ENCODE measurements around the gene LPA.
"Not testable (repeated sequence)": the region's sequence is repeated elsewhere in the genome, so short reads cannot be mapped to it uniquely, and the experiment has no call there.

Gene LPA

DNA sequence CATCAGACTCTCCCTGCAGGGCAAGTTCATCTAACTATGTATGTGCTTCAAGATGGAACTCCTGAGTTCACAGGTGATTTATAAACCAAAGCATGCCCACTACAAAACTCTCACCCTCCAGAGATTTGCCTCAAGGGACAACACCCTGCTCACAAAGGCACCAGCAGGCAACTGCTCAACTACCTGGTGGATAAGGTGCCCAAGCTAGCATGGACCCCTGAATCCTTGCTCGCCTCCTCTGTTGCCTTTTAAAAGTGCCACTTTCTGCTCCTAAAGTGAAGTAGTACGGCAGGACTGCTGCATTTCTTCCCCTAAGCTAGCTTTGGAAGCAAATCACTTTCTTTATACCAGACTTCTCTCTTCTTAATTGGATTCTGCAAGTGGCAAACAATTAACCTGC is 1.2 kb downstream of the LPA start:
- no peak for DNase-seq

DNA sequence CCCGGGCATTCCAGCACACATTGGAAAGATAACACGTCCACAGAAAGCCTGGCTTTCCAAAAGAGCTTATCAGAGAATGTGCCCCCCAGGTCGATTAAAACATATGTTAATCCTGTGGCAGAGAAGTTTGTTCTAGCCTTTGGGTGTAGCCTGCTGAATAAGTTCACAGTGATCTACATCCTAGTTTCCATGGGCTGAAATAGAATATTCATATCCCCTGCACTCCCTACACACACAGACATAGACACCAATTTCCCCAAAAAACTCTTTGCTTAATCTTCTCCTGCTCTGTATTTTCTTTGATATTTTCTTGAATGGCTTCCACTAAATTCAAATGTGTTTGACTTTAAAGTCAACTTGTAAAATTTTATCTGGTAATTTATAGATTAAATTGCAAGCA is 1.6 kb downstream of the LPA start:
- no peak for DNase-seq

DNA sequence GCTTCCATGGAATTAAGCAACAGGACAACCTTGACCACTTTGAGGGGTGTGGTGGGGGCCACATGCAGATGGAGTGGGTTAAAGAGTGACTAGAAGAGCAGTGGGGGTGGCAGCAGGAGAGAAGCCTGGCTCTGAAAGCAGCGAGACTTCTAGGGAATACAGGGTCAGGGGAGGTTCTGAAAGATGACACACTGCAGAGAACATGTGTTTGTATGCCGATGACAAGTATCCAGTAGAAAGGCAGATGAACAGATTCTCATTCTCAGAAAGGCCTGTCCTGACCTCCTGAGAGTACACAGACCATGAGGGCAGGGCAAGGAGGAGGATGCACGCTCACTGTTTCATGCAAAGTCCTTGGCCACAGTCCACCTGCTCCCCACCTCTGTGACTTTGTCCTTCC is 2.9 kb downstream of the LPA start:
- DNase-seq, result no peak

DNA sequence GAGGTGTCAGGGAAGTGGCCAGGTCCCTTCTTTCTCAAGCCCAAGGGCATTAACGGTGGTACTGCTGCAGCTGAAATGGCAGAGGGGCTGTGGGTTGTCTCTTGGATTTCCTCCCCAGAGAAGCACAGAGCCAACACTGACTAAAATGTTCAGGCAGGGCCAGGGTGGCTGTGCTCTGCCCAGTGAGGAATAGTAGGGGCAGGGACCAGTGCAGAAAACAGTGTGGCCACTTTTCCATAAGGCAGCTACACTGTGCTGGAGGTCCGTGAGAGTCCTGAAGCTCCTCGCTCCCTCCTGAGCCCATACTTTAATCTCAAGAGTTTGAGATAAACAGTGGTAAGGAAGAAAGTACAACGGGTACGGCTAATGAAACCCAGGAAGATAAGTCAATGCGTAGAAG is 4.5 kb downstream of the LPA start:
- DNase-seq, result no peak

DNA sequence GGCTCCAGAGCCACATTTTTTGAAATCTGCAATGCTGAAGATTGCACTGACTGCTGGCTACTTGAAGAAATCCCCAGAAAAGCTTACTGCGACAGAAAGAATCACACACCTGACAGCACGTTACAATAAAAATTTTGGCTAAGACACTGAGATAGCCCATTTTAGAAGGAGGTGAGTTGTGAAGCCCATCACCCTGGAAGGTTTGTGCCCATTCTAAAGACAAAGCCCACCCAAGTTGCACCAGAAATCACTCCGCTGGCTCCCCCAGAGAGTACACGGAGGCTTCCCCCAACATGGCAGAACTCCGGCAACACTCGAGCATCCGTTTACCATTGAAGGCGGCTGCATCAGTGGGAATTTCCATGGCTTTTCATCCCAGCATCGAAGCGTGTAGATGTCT is 29.4 kb downstream of the LPA start:
- DNase-seq, result no peak

DNA sequence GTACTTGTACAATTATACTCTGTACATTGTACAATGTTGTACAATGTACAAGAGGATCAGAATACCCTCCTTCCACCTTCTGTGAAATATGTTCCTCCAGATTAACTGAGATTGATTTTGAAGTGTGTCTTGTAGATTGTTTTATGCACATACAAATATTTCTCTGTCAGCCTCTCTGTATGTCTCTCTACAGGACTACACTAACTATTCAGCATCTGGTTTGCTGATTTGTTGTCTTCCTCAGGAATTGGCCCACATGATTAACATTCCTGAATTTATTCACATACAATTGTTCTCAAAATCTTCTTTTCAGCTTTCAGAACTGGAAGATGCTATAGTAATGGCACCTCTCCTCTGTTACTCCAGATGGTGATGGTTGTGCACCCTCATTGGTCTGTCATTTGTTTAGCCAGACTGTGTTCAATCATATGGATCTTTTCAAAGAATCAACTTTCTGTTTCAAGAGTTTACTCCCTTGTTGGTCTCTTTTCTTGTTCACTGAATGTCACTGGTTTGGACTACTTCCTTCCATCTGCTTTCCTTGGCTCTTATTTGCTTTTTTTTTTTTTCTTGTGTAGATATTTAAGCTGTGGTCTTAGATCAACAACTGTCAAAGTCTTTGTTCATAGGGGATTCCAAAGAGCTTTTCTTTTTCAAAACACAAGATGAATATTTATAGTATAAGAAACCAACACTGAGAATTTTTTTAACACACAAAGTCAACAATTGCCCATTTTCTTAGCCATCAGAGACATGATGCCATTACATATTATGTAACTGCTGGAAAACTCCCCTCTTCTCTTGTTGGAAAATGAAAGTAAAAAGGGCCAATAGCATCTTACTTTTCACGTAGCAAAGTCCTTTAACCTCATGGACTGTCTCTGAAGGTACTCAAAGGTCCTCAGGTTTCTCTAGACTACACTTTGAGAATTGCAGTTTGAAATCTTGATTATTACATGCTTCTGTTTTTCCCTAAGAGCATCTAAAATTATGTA is 67.9 kb downstream of the LPA start:
- no peak for DNase-seq

DNA sequence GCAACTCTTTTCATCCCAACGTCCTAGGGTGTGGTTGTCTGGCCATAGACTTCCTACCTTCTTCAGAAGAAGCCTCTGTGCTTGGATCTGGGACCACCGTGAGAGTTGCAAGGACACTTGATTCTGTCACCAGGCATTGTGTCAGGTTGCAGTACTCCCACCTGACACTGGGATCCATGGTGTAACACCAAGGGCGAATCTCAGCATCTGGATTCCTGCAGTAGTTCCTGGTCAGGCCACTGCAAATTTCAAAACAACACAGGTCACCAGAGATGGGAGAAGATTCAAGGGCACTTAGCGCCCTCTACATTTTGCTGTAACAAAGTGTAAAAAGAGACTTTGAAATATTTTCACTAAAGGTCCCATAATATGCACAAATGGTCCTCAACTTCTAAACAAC is 68.8 kb downstream of the LPA start:
- DNase-seq, result not testable (repeated sequence)

DNA sequence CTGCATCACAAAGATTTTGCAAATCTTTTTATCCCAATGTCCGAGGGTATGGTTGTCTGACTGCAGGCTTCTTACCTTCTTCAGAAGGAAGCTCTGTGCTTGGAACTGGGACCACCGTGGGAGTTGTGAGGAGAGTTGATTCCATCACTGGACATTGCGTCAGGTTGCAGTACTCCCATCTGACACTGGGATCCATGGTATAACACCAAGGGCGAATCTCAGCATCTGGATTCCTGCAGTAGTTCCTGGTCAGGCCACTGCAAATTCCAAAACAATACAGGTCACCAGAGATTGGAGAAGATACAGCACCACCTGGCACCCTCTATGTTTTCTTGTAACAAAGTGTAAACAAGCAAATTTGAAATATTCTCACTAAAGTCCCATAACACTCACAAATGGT is 77.7 kb downstream of the LPA start:
- no peak for DNase-seq

DNA sequence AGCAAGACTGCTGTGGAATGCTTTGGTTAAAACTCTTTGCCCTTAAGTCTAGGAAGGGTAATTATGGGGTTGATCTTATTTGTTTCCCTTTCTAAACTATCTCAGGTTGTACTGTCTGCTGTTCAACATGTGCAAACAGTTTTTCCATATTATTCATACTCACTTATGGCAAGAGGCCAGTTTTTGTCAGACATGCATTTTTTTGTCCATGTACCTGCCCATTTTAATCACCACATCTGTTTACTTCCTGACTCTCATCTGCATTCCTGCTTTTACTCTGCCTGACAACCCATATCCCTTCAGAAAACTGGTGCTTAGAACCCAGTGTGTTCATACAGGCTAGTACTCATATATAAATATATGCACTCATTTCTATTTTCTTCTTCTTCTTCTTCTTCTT is 80.3 kb downstream of the LPA start:
- no peak for DNase-seq

DNA sequence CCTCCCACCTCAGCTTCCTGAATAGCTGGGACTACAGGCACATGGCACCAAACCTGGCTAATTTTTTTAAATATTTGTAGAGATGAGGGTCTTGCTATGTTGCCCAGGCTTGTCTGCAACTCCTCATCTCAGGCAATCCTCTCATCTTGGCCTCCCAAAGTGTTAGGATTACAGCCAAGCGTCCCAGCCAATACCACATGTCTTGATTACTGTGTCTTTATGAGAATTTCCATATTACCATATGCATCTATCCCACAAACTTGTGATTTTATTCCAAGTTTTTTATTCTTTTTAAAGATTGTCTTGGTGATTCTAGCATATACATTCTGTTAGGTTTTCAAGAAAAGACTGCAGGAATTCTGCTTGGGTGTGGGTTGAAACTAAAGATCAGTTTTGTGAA is 82.7 kb downstream of the LPA start:
- no peak for DNase-seq

DNA sequence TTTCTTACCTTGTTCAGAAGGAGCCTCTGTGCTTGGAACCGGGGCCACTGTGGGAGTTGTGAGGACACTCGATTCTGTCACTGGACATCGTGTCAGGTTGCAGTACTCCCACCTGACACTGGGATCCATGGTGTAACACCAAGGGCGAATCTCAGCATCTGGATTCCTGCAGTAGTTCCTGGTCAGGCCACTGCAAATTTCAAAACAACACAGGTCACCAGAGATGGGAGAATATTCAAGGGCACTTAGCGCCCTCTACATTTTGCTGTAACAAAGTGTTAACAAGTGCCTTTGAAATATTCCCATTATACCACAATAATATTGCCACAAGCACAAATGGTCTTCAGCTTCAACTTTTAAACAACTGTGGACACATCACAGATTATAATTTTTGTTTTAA is 85.6 kb downstream of the LPA start:
- not testable (repeated sequence) for DNase-seq

DNA sequence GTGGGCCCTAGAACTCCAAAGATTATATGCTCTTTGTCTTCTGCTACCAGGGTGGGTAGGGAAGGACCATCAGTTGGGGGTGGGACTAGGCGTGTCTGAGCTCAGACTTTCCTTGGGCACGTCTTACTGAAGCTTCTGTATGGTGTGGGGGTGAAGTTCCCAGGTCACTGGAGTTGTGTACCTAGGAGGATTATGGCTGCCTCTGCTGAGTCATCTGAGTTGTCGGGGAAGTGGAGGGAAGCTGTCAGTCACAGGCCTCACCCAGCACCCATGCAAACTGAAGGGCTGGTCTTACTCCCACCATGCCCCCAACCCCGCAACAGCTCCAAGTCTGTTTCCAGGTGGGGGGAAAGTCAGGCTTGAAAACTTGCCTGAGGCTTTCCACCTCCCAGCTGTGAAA is 90.1 kb downstream of the LPA start:
- no peak for DNase-seq

DNA sequence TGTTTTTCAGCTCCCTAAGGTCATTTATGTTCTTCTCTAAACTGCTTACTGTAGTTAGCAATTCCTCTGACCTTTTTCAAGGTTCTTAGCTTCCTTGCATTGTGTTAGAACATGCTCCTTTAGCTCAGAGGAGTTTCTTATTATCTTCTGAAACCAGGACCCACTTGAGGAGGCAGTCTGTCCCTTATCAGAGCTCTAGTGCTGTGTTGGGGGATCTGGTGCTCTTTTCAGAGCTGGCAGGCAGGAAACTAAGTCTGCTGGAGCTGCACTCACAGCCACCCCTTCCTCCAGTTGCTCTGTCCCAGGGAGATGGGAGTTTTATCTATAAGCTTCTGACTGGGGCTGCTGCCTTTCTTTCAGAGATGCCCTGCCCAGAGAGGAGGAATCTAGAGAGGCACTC is 92.9 kb downstream of the LPA start:
- DNase-seq, result not testable (repeated sequence)

DNA sequence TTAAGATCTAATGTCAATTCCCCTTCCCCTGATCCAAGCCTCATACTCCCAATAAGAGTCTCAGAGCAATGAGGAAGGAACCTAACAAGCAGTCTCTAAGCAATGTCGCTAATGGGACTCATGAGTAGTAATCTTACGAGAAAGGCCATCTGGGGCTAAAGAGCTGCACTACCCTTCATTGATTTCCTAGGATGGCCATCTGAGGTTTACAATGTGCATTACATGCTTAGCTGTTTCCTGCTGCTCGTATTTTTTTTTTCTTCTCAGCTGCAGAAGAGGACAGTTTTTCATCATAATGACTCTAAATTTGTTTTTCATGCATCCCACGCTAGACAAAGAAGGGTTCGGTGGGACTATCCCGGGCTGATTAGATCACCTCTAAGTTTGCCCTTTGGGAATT is 119.3 kb downstream of the LPA start:
- DNase-seq, result no peak

DNA sequence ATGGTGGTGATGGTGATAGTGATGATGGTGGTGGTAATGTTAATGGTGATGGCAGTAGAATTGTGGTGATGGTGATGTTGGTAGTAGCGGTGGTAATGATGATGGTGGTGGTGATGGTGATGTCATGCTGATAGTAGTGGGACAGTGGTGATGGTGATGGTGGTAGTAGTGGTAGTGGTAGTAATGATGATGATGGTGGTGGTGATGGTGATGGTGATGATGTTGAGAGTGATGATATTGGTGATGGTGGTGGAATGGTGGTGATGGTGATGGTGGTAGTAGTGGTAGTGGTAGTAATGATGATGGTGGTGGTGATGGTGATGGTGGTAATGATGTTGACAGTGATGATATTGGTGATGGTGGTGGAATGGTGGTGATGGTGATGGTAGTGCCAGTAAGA is 128.8 kb downstream of the LPA start:
- no peak for DNase-seq

DNA sequence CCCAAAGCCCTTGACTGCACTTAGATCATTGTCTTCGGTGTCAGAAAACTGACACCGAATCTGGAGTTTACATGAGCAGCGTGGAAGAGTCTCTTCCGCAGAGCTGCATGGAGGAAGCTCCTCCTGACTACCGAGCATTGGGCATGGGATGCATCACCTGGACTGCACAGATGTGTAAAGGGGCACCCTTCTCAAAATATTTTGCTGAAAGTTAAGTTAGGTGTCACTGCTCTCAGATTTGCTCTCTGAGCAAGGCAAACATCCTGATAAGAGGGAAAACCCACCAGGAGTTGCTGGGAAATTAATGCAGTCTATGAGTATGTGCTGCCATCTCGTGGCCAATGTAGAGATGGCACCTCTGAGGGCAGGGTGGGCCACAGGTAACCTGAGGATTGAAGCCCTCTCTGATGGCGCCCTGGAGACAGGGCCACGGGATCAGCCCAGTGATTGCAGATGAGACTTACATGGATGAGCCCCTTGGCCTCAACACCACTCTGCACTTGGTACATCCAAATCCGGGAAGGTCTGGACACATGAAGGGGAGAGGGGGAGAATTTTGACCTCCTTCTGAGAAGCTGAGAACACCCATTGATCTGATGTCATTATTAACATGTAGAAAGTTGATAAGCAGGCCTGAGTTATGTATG is 129.9 kb downstream of the LPA start:
- peak; percentile 71 for DNase-seq

DNA sequence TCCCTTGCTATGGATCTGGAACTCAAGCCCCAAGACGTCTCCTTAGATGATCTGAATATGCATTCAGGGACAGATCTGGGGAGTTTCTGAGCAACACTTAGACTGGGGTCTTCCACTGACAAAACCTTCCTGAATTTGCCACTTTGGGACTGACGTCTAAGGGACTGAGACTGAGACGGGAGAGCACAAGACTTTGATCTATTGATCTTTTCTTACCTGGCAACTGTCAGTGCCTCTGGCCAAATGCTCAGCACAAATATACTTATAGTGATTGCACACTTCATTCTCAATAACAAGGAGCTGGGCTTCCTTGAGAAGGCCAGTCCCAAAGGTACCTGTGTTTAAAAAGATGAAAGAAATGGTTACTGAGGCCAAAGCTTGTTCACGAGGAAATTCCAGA is 131.8 kb downstream of the LPA start:
- DNase-seq, result no peak

DNA sequence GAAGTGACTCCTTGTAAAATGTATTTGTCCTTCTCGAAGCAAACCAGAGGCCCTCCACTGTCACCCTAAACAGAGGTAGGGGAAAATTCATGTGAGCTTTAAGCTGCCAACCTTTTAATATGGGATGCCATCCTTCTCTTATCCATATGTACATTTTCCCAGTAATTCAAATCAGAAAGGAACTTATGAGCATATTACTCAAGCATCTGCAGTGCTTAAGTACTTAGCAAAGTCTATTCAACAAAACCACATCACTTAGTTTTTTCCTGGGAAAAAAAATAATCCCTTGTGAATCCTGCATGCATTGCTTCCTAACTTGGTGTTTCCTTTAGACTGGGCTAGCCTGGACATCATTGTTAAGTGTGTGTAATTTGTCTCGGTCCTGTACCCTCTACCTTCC is 132.2 kb downstream of the LPA start:
- no peak for DNase-seq

DNA sequence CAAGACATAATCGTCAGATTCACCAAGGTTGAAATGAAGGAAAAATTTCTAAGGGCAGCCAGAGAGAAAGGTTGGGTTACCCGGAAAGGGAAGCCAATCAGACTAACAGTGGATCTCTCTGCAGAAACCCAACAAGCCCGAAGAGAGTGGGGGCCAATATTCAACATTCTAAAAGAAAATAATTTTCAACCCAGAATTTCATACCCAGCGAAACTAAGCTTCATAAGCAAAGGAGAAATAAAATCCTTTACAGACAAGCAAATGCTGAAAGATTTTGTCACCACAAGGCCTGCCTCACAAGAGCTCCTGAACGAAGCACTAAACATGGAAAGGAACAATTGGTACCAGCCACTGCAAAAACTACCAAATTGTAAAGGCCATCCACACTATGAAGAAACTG is 134.6 kb downstream of the LPA start:
- not testable (repeated sequence) for DNase-seq

DNA sequence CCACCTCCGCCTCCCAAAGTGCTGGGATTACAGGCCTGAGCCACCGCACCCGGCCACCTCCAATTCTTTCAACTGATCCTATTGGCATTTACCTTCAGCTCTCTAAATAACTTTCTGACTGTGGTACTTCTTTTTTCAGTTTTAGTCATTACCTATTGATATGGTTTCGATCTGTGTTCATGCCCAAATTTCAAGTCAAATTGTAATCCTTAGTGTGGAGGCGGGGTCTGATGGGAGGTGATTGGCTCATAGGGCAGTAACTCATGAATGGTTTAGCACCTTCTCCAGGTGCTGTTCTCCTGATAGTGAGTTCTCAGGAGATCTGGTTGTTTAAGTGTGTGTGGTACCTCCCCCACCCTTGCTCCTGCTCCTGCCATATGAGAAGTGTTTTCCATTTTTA is 140.9 kb downstream of the LPA start:
- no peak for DNase-seq

DNA sequence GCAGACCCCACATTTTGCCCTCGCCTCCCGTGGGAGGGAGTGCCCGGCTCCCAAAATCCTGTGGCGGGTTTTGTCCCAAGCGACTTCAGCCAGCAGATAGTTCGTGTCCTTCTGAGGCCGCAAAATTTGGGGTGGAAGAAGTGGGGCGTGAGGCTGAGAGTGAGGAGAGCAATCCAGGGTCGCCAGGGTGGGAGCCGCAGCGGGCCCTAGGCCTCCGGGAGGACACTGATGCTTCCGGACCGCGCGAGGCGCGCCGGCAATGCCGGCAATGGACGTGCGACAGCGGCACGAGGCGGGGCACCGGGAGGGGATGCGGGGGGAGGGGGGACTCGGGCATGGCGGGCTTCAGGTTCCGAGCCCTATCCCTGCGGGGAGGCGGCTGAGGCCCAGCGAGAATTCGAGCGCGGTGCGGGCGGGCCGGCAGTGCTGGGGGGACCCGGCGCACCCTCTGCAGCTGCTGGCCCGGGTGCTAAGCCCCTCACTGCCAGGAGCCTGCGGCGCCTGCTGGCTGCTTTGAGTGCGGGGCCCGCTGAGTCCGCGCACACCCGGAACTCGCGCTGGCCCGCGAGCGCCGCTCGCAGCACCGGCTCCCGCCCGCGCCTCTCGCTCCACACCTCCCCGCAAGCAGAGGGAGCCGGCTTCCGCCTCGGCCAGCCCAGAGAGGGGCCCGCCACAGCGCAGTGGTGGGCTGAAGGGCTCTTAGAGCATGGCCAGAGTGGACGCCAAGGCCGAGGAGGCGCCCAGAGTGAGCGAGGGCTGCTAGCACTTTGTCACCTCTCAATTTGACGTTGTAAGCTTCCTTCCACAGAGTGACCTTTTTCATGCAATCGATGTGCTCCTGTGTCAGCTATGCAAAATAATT is 143.8 kb downstream of the LPA start:
- DNase-seq, result peak; percentile 86

DNA sequence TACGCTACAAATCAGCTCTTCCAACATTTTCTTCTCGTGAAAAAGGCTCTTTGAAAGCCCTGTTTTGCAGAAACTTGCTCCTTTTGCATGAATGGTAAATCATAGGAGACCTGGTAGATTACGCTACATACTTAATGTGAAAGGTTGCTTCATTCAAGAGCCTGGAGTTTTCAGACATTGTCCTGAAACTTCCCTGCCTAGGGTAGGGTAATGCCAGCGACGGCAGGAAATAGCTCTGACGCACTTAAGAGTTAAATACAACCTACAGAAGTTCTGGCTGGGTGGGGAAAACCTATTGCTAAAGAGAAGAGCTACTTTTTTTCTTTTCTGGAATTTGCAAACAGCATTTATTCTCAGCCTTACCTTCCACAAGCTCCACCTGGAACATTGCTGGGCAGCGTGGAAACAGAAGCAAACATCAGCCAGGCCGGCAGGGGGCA is 144.5 kb downstream of the LPA start:
- no peak for DNase-seq

DNA sequence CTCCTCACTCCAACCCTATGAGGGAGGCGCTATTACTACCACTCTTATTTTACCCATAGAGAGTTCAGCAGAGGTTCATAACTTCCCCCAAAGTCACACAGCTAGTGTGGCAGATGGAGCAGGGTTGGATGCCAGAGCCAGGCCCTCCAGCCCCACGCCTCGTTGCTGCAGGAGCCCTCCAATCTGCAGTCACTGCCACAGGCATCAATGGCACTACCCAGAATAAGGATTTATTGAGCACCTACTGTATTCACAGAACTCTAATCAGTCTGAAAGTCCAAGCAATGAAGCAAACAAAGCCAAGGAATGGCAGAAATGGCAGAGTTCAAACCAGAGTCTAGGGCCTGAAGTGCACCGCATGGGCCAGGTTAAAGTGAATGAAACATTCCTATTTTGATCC is 144.9 kb downstream of the LPA start:
- no peak for DNase-seq

All from right hindlimb (tissue), 1 donor.